GM19395 (cell line): ENCODE measurements around the gene CEL.
"Not testable (repeated sequence)": the region's sequence is repeated elsewhere in the genome, so short reads cannot be mapped to it uniquely, and the experiment has no call there.

Source experiments
- ATAC-seq: cut with Tn5 transposase; IDR thresholded peaks from one replicate; pipeline ENCODE4 v1.9.1; 2021; ENCODE audit warnings: mild to moderate bottlenecking, moderate library complexity; ENCODE audit not compliant: unreplicated experiment

CEL gene

GRCh38 chr9:133046196-133046899, 15.4 kb upstream of the CEL start:
- no peak for ATAC-seq

GRCh38 chr9:133046900-133047295, 14.9 kb upstream of the CEL start:
- ATAC-seq: no peak

- no peak for ATAC-seq
Measured at GRCh38 chr9:133048595-133048994, 13.2 kb upstream of the CEL start.

GRCh38 chr9:133049043-133049442, 12.7 kb upstream of the CEL start:
- no peak for ATAC-seq

GRCh38 chr9:133050142-133050541, 11.6 kb upstream of the CEL start:
- no peak for ATAC-seq

- no peak for ATAC-seq
Measured at GRCh38 chr9:133050781-133051180, 11.0 kb upstream of the CEL start.

GRCh38 chr9:133051281-133051900, 10.4 kb upstream of the CEL start:
- no peak for ATAC-seq

- no peak for ATAC-seq
Measured at GRCh38 chr9:133051966-133052539, 9.7 kb upstream of the CEL start.

GRCh38 chr9:133054194-133054890, 7.4 kb upstream of the CEL start:
- ATAC-seq: no peak

- ATAC-seq: no peak
Measured at GRCh38 chr9:133054966-133055365, 6.8 kb upstream of the CEL start.

GRCh38 chr9:133055788-133056420, 5.9 kb upstream of the CEL start:
- no peak for ATAC-seq

GRCh38 chr9:133056533-133056932, 5.2 kb upstream of the CEL start:
- no peak for ATAC-seq

- no peak for ATAC-seq
Measured at GRCh38 chr9:133057006-133057405, 4.8 kb upstream of the CEL start.

GRCh38 chr9:133057553-133057952, 4.2 kb upstream of the CEL start:
- ATAC-seq: no peak

- no peak for ATAC-seq
Measured at GRCh38 chr9:133058071-133058470, 3.7 kb upstream of the CEL start.

- no peak for ATAC-seq
Measured at GRCh38 chr9:133058550-133059320, 3.0 kb upstream of the CEL start.

GRCh38 chr9:133059623-133060022, 2.2 kb upstream of the CEL start:
- no peak for ATAC-seq

- no peak for ATAC-seq
Measured at GRCh38 chr9:133060417-133060841, 1.4 kb upstream of the CEL start.

- not testable (repeated sequence) for ATAC-seq
Measured at GRCh38 chr9:133061019-133061763, 590 bp upstream of the CEL start.

GRCh38 chr9:133062569-133062968, 788 bp downstream of the CEL start:
- not testable (repeated sequence) for ATAC-seq
